IPS-18a (cell line): ENCODE results near the gene SNTA1.
"Not testable (repeated sequence)": the region's sequence is repeated elsewhere in the genome, so short reads cannot be mapped to it uniquely, and the experiment has no call there.

Experiments
- H3K27ac ChIP-seq: one replicate; pipeline ENCODE4 v1.5.1; 2013; ENCODE audit warnings: low read length
- H3K27me3 ChIP-seq: one replicate; pipeline ENCODE4 v1.6.1; 2013; ENCODE audit warnings: mild to moderate bottlenecking, low read length; ENCODE audit not compliant: control insufficient read depth, insufficient read depth
- H3K36me3 ChIP-seq: one replicate; pipeline ENCODE4 v1.6.1; 2013; ENCODE audit warnings: low read depth, low read length; ENCODE audit not compliant: control insufficient read depth
- H3K4me1 ChIP-seq: one replicate; pipeline ENCODE4 v1.6.1; 2013; ENCODE audit warnings: low read depth, low read length; ENCODE audit not compliant: control insufficient read depth
- H3K4me3 ChIP-seq: one replicate; pipeline ENCODE4 v1.5.1; 2013; ENCODE audit warnings: low read length
- H3K9ac ChIP-seq: one replicate; pipeline ENCODE4 v1.6.1; 2013; ENCODE audit warnings: mild to moderate bottlenecking, low read length, moderate library complexity
- H3K9me3 ChIP-seq: one replicate; pipeline ENCODE4 v1.6.1; 2013; ENCODE audit warnings: low read depth, low read length; ENCODE audit not compliant: control insufficient read depth

SNTA1 gene

GRCh38 chr20:33477386-33478234 lies 34.0 kb upstream of the SNTA1 start:
- Histone ChIP-seq H3K27me3 (no peaks in the 10 kb centered on the region), H3K9me3 (no peaks in the 10 kb centered on the region), H3K4me3 (no peak overlapping the region), H3K36me3 (no peaks in the 10 kb centered on the region), H3K27ac (no peak overlapping the region), H3K9ac (no peak overlapping the region), H3K4me1 (peaks cover 18% of the 10 kb centered on the region)

DNA sequence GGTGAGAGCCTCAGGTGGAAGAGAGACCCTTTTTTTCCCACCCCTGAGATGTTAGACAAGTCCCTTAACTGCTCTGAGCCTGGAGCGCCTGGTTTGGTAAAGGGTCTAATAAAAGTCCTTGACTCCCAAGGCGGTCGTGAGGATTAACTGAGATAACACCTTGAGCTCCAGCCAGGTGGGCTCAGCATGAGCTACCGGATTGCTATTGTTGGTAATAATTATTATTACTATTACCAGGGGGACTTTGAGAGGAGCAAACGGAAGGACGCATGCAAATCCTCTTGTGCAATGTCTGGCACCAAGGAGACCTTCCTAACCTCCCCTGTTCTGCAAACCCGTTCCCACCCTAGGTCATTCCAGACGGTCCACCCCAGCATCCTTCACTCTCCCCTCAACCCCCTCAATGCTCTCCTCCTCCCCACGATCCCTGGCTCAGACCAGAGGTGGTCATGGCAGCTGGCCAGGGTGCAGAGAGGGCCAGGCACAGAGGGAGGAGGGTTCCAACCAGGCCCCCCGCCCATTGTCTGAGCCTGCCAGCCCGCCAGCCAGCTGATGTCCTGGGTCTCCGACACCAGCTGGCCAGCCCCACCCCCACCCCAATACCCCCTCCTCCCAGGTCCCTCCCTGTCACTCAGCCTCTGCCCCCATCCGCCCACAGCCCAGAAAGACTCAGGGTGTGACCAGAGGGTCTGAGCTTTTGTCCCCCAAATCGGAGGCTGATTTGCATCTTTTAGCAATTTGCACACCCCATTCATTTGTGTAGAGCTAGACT lies 32.0 kb upstream of the SNTA1 start:
- no peak overlapping the region for H3K27ac ChIP-seq
- no peaks in the 10 kb centered on the region for H3K36me3 ChIP-seq
- no peak overlapping the region for H3K9ac ChIP-seq
- H3K27me3 ChIP-seq, result no peaks in the 10 kb centered on the region
- H3K9me3 ChIP-seq, result no peaks in the 10 kb centered on the region
- peaks cover 18% of the 10 kb centered on the region for H3K4me1 ChIP-seq
- H3K4me3 ChIP-seq, result no peak overlapping the region

GRCh38 chr20:33474963-33475362 lies 31.4 kb upstream of the SNTA1 start:
- Histone ChIP-seq H3K27me3 (no peaks in the 10 kb centered on the region), H3K4me3 (no peak overlapping the region)

DNA sequence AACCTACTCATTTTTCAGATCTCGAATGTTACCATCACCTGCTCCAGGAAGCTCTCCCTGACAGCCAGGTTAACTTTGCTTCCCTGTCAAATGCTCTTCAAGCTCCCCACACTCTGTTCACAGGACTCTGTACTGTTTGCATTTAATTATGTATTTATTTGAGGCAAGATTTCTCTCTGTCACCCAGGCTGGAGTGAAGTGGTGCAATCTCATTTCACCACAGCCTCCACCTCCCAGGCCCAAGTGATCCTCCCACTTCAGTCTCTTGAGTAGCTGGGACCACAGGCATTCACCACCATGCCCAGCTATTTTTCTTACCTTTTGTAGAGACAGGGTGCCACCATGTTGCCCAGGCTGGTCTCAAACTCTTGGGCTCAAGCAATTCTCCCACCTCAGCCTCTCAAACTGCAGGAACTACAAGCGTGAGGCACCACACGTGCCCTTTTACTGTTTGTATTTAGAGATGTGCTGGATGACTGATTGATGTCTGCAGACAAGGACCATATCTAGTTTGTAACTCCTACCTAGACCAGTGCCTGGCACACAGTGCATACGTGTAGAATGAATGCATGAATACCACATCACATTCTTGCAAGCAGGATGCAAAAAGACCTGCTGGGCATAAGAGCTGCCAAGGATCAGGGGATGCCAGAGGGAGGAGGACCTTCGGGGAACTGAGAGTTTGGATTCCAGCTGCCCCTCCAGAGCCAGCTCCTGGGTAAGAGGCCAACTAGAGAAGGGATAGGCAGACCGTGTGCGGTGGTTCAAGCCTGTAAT lies 30.7 kb upstream of the SNTA1 start:
- Histone ChIP-seq H3K9ac (no peak overlapping the region), H3K4me3 (no peak overlapping the region), H3K4me1 (peaks cover 18% of the 10 kb centered on the region), H3K9me3 (no peaks in the 10 kb centered on the region), H3K27ac (no peak overlapping the region), H3K27me3 (no peaks in the 10 kb centered on the region), H3K36me3 (no peaks in the 10 kb centered on the region)

More at GRCh38 chr20:33474963-33475362, 31.4 kb upstream of the SNTA1 start:
- Histone ChIP-seq H3K9me3 (no peaks in the 10 kb centered on the region), H3K27ac (no peak overlapping the region), H3K36me3 (no peaks in the 10 kb centered on the region), H3K9ac (no peak overlapping the region), H3K4me1 (peaks cover 18% of the 10 kb centered on the region)

GRCh38 chr20:33472868-33473435 lies 29.4 kb upstream of the SNTA1 start:
- H3K36me3 ChIP-seq, result no peaks in the 10 kb centered on the region
- H3K9ac ChIP-seq, result no peak overlapping the region
- no peaks in the 10 kb centered on the region for H3K9me3 ChIP-seq
- no peak overlapping the region for H3K4me3 ChIP-seq
- H3K27ac ChIP-seq, result no peak overlapping the region
- H3K4me1 ChIP-seq, result peaks cover 18% of the 10 kb centered on the region
- no peaks in the 10 kb centered on the region for H3K27me3 ChIP-seq

- Histone ChIP-seq H3K27ac (no peak overlapping the region), H3K9me3 (no peaks in the 10 kb centered on the region), H3K4me3 (no peak overlapping the region), H3K9ac (no peak overlapping the region), H3K27me3 (no peaks in the 10 kb centered on the region), H3K36me3 (no peaks in the 10 kb centered on the region), H3K4me1 (peaks cover 7% of the 10 kb centered on the region)
Measured at GRCh38 chr20:33470866-33471265, 27.3 kb upstream of the SNTA1 start.

DNA sequence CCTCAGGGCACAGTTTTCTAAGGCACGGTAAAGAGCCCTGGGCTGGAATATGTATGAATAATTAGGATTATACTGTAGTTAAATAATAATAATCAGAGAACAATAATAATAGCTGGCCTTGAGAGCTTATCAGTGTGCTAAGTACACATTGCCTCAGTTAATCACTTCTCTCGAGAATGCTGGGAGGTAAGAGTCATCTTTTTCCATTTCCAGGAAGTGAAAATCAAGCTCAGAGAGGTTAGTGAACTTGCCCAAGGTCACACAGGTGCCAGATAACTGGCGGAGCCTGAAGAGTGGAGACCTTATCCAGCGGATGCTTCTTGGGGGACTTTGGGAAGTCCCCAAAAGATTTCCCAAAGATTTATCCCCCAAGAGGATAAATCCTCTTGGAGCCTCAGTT lies 26.9 kb upstream of the SNTA1 start:
- Histone ChIP-seq H3K9ac (no peak overlapping the region), H3K4me1 (peaks cover 4% of the 10 kb centered on the region), H3K9me3 (no peaks in the 10 kb centered on the region), H3K36me3 (no peaks in the 10 kb centered on the region), H3K27me3 (no peaks in the 10 kb centered on the region), H3K27ac (no peak overlapping the region), H3K4me3 (no peak overlapping the region)

GRCh38 chr20:33466303-33466646 lies 22.7 kb upstream of the SNTA1 start:
- H3K4me1 ChIP-seq, result no peaks in the 10 kb centered on the region
- no peak overlapping the region for H3K4me3 ChIP-seq
- no peaks in the 10 kb centered on the region for H3K36me3 ChIP-seq
- H3K9me3 ChIP-seq, result no peaks in the 10 kb centered on the region
- no peak overlapping the region for H3K27ac ChIP-seq
- H3K27me3 ChIP-seq, result no peaks in the 10 kb centered on the region
- no peak overlapping the region for H3K9ac ChIP-seq

- H3K27me3 ChIP-seq, result no peaks in the 10 kb centered on the region
- H3K9me3 ChIP-seq, result no peaks in the 10 kb centered on the region
- no peak overlapping the region for H3K9ac ChIP-seq
- H3K4me3 ChIP-seq, result no peak overlapping the region
- no peaks in the 10 kb centered on the region for H3K36me3 ChIP-seq
- no peaks in the 10 kb centered on the region for H3K4me1 ChIP-seq
- no peak overlapping the region for H3K27ac ChIP-seq
Measured at GRCh38 chr20:33465481-33466302, 22.1 kb upstream of the SNTA1 start.

GRCh38 chr20:33464759-33465158 lies 21.2 kb upstream of the SNTA1 start:
- H3K4me3 ChIP-seq, H3K9ac ChIP-seq, H3K27me3 ChIP-seq, H3K27ac ChIP-seq, H3K36me3 ChIP-seq, H3K4me1 ChIP-seq, H3K9me3 ChIP-seq: not testable (repeated sequence)
